HCT116 (cell line): ENCODE results near the gene GABRP. TPM values are rescaled to one million over a fixed set of nuclear protein-coding genes. Genes with fewer than 3 reads are reported as not detected.

Experiments
- ATAC-seq: fragments of 200-7000 bp; cut with Tn5 transposase; 2 replicates; pipeline ENCODE4 v1.9.1; 2020; ENCODE audit warnings: mild to moderate bottlenecking, moderate library complexity
- BruUV-seq: library from RNA; stranded (reverse); fragments of 400-500 nt; replicated peaks from 2 replicates; lab custom pipeline; 2021; lab: Mats Ljungman, UMichigan
- CTCF ChIA-PET: fragments of 300-600 bp; sonication (Branson Sonifier 250); formaldehyde crosslinking; loops from one replicate; lab custom pipeline; 2021; ENCODE audit warnings: antibody characterized with exemption; lab: Charles Lee
- POLR2A ChIA-PET: fragments of 300-600, 350-600 bp; sonication (Branson Sonifier 250); formaldehyde crosslinking; loops from one replicate; lab custom pipeline; 2021; ENCODE audit warnings: antibody characterized with exemption; lab: Charles Lee
- RAD21 ChIA-PET, 2 experiments: fragments of 300-600 bp; sonication (Branson Sonifier 250); formaldehyde crosslinking; loops; one replicate each; lab custom pipeline; 2023; ENCODE audit warnings: low total read pairs in 2 of 2; ENCODE audit not compliant: uncharacterized antibody in 2 of 2, unreplicated experiment in 2 of 2, low non-redundant PET in 1 of 2; lab: Charles Lee
- DNase-seq: peaks from one replicate; pipeline ENCODE4 v3.0.0-alpha.2; 2010; ENCODE audit warnings: low read depth, low spot score
- H2AFZ ChIP-seq: fragments of 200-600 bp; shearing (Covaris generic), sonication (generic); 2 replicates; pipeline ENCODE4 v1.6.1; 2017; ENCODE audit warnings: low read depth, mixed run types, mixed read lengths, antibody characterized with exemption, low read length; ENCODE audit not compliant: poor library complexity, severe bottlenecking
- H3K27ac ChIP-seq: 2 replicates; pipeline ENCODE4 v1.5.1; 2012; ENCODE audit warnings: low read depth, low read length
- H3K27me3 ChIP-seq: fragments of 200-600 bp; sonication (generic); 2 replicates; pipeline ENCODE4 v1.6.1; 2016; ENCODE audit warnings: mixed run types, low read length, mixed read lengths; ENCODE audit not compliant: insufficient read depth
- H3K36me3 ChIP-seq, 2 experiments: fragments of 200-500 bp in 1 of 2; fragments of 200-600 bp in 1 of 2; sonication (Bioruptor generic) in 1 of 2; sonication (generic) in 1 of 2; 2 replicates each; pipeline versions ENCODE4 v1.5.1 to v1.6.1; 2014 to 2016; ENCODE audit warnings: low read length in 2 of 2, inconsistent platforms in 1 of 2, mixed read lengths in 1 of 2, mixed run types in 1 of 2; ENCODE audit not compliant: insufficient read depth in 2 of 2, control insufficient read depth in 1 of 2
- H3K4me1 ChIP-seq, 2 experiments: fragments of 200-600 bp in 1 of 2; sonication (generic) in 1 of 2; 2 replicates each; pipeline versions ENCODE4 v1.5.1 to v1.6.1; 2012 to 2017; ENCODE audit warnings: low read length in 2 of 2, inconsistent platforms in 1 of 2, mild to moderate bottlenecking in 1 of 2, mixed read lengths in 1 of 2, mixed run types in 1 of 2, moderate library complexity in 1 of 2; ENCODE audit not compliant: insufficient read depth in 2 of 2, control insufficient read depth in 1 of 2
- H3K4me2 ChIP-seq: fragments of 200-600 bp; sonication (generic); 2 replicates; pipeline ENCODE4 v1.6.1; 2017; ENCODE audit warnings: mixed run types, low read length, mixed read lengths
- H3K4me3 ChIP-seq, 2 experiments: fragments of 200-600 bp in 1 of 2; sonication (generic) in 1 of 2; replicated peaks in 1 of 2; 2 replicates each; pipeline ENCODE4 v1.5.1; 2011 to 2016; ENCODE audit warnings: low read length in 2 of 2, control low read depth in 1 of 2, low read depth in 1 of 2, mild to moderate bottlenecking in 1 of 2, mixed read lengths in 1 of 2, mixed run types in 1 of 2
- H3K79me2 ChIP-seq: fragments of 200-600 bp; sonication (generic); 2 replicates; pipeline ENCODE4 v1.6.1; 2017; ENCODE audit warnings: mild to moderate bottlenecking, mixed run types, low read length, moderate library complexity, mixed read lengths; ENCODE audit not compliant: insufficient read depth
- H3K9ac ChIP-seq: fragments of 200-600 bp; sonication (generic); 2 replicates; pipeline ENCODE4 v1.6.1; 2016; ENCODE audit warnings: low read length, mixed read lengths
- H3K9me2 ChIP-seq: fragments of 200-600 bp; sonication (generic), shearing (Covaris generic); 2 replicates; pipeline ENCODE4 v1.6.1; 2017; ENCODE audit warnings: mixed run types, mild to moderate bottlenecking, moderate library complexity; ENCODE audit not compliant: insufficient read depth
- H3K9me3 ChIP-seq, 2 experiments: fragments of 200-500 bp in 1 of 2; fragments of 200-600 bp in 1 of 2; sonication (Bioruptor generic) in 1 of 2; sonication (generic) in 1 of 2; 2 replicates each; pipeline ENCODE4 v1.6.1; 2014 to 2017; ENCODE audit warnings: low read length in 2 of 2, mixed read lengths in 2 of 2, inconsistent platforms in 1 of 2, low read depth in 1 of 2, mild to moderate bottlenecking in 1 of 2, mixed run types in 1 of 2, moderate library complexity in 1 of 2; ENCODE audit not compliant: control insufficient read depth in 1 of 2, insufficient read depth in 1 of 2
- H4K20me1 ChIP-seq: fragments of 200-600 bp; sonication (generic), shearing (Covaris generic); 2 replicates; pipeline ENCODE4 v1.6.1; 2017; ENCODE audit warnings: mixed run types, mild to moderate bottlenecking, moderate library complexity; ENCODE audit not compliant: insufficient read depth
- ATF3 ChIP-seq: IDR thresholded peaks from 2 replicates; pipeline ENCODE4 v1.6.1; 2012
- EZH2phosphoT487 ChIP-seq: fragments of 200-600 bp; IDR thresholded peaks from 2 replicates; pipeline ENCODE4 v1.6.1; 2018; ENCODE audit warnings: antibody characterized with exemption, borderline replicate concordance
- FOSL1 ChIP-seq: IDR thresholded peaks from 2 replicates; pipeline ENCODE4 v1.6.1; 2012; ENCODE audit warnings: low read depth
- JUND ChIP-seq: IDR thresholded peaks from 2 replicates; pipeline ENCODE4 v1.6.1; 2012
- POLR2AphosphoS5 ChIP-seq: IDR thresholded peaks from 2 replicates; pipeline ENCODE4 v1.6.1; 2011; ENCODE audit warnings: mild to moderate bottlenecking, low read depth, low read length, moderate library complexity
- SRF ChIP-seq: IDR thresholded peaks from 2 replicates; pipeline ENCODE4 v1.6.1; 2012; ENCODE audit warnings: low read depth
- TCF7L2 ChIP-seq: IDR thresholded peaks from 2 replicates; pipeline ENCODE4 v1.7.0; 2011; ENCODE audit warnings: borderline replicate concordance, inconsistent platforms; ENCODE audit not compliant: insufficient read depth, insufficient read length; ENCODE audit errors: extremely low read depth
- ZBTB33 ChIP-seq: IDR thresholded peaks from 2 replicates; pipeline ENCODE4 v1.6.1; 2011; ENCODE audit warnings: mild to moderate bottlenecking, low read length, moderate library complexity; ENCODE audit not compliant: insufficient replicate concordance; ENCODE audit errors: extremely low read depth
- intact Hi-C: fragments of 100-400 bp; cut with micrococcal nuclease; formaldehyde crosslinking; loops from 2 replicates; pipeline ENCODE4 v1.10.0; 2022
- total RNA-seq: library from RNA; stranded (reverse); gene quantifications from one replicate; pipeline ENCODE4 v1.2.1, GENCODE V29; 2021; ENCODE audit not compliant: unreplicated experiment

The GABRP gene
- total RNA-seq, 1 experiment from 2014 or later = not detected

GRCh38 chr5:170755679-170756456 lies 27.7 kb upstream of the GABRP start:
- DNase-seq (no peak), ATAC-seq (no peak)
- H3K4me3 ChIP-seq = no peak overlapping the region
- no peak overlapping the region for H3K9ac ChIP-seq
- no peaks in the 10 kb centered on the region for H3K9me2 ChIP-seq
- ChIA-PET CTCF (no interaction called here), POLR2A (no interaction called here), RAD21 (no interaction called here)
- H3K27ac ChIP-seq = no peak overlapping the region
- BruUV-seq = no TSS peak
- peaks cover 4% of the 10 kb centered on the region; the same call in 1 of the 2 replicates for H3K27me3 ChIP-seq
- no peaks in the 10 kb centered on the region for H3K9me3 ChIP-seq
- H2AFZ ChIP-seq = no peak overlapping the region
- TF ChIP-seq JUND (no peak), SRF (no peak), FOSL1 (no peak), ATF3 (no peak), ZBTB33 (no peak), POLR2AphosphoS5 (no peak), TCF7L2 (no peak), EZH2phosphoT487 (no peak)
- no peak overlapping the region for H3K4me2 ChIP-seq
- no peaks in the 10 kb centered on the region for H4K20me1 ChIP-seq
- intact Hi-C loops = no loop called here
- no peaks in the 10 kb centered on the region for H3K36me3 ChIP-seq
- H3K79me2 ChIP-seq = no peaks in the 10 kb centered on the region
- no peaks in the 10 kb centered on the region for H3K4me1 ChIP-seq
